C1 segment of cervical spinal cord (tissue), 14 donors: Measurements from ENCODE around the gene KSR1.
A peak's percentile ranks its signal among the peaks of the same experiment; 100 is the strongest.
"Not testable (repeated sequence)": the region's sequence is repeated elsewhere in the genome, so short reads cannot be mapped to it uniquely, and the experiment has no call there.

Experiments
- DNase-seq, 14 donors: peaks; one replicate each; lab custom pipeline; 2025; lab: John Stamatoyannopoulos, UW

Gene KSR1

DNA sequence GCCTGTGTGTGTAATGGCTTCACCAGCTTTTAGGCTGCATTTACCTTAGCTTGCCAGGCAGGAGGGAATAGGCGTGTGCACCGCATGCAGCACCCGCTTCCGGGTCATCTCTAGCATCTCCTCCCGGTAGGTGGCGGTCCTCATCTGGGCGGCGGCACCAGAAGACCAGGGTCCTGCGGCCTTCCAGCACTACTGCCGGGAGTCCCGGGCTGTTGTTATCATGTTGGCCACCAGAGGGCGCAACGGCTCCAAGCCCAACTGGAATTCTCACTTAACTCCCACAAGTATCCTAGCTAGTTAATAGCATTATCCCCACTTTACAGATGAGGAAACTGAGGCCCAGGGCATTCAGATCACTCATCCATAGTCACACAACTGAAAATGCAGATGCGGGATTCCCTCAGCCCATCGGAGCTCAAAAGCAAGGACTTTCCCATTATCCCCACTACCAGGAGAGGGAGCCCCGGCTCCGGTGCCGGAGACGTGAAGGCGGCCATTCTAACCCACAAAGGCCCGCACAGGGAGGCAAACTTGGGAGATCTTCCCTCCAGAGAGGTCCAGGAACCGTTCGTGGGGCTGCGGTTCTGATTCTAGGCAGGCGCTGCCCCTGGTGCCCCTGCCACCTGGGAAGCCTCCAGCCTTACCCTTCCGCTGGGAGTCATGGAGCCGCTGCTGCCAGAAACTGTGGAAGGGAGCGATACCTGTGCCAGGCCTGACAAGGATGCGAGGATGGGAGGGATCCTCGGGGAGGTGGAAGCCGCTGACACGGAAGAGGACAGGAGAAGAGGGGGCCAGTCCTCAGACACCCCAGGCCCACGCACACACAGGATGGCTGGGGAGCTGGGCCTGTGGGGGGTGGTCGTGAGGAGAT is 198.6 kb downstream of the KSR1 start:
- peak in 10 of 14 donors; percentile 8 to 70 (median 36) for DNase-seq

DNA sequence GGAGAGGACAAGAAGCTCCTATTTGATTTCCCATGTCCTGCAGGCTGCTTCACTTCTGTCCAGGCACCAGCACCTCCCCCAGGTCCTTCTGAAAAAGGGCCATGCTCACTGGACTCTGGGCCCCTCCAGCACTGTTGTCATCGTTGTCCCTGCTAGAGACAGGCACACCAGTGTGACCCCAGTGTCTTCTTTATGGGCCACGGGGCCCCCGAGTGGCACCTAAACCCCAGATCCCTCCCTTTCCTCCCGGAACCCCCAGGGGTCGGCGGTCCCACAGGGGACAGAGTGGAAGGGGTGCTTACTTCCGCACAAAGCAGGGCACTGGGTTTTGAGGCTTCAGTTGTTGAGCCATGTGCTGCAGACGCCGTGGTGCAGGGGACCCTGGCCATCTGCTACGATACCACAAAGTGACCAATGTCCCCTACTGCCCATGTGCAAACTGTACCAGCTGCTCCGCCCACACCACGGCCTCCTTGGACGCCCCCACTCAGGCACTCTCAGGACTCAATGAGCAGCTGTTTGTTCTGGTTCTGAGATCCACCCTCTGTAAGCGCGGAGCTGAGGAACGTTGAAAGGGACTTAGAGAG is 199.4 kb downstream of the KSR1 start:
- DNase-seq = not testable (repeated sequence)

DNA sequence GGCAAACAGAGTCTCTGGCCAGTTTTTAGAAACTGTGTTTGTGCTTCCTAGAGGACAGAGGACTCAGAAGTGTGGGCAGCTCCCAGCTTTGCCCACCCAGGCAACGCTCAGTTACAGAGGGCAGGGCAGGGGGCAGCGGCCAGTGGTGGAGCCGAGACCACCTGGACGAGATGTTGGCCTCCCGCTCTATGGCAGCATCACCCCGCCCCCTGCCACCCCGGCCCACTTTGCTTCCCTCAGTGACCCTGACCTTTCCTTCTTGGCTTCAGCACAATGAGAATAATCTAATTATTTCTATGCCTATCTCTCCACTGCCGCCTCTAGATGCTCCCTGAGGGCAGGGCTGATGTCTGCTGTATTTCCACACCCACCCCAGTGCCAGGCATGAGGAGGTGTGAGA is 200.4 kb downstream of the KSR1 start:
- DNase-seq = not testable (repeated sequence)

DNA sequence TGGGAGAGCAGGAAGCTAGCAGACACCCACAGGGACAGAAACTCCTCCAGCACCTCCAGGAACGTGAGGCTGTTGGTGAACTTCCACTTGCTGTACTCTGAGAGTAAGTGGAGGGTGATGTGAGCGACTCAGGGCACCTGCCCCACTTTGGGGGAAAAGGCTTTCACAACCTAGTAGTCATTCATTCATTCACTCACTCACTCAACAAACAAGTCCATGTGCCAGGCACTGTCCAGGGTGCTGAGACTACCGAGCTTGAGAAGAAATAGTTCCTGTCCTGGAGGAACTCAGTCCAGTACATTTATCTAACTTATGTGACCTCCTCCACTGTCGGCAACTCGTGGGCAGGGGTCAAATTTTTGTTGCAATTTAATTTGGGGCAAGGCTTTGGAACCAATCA is 201.4 kb downstream of the KSR1 start:
- DNase-seq = no peak

DNA sequence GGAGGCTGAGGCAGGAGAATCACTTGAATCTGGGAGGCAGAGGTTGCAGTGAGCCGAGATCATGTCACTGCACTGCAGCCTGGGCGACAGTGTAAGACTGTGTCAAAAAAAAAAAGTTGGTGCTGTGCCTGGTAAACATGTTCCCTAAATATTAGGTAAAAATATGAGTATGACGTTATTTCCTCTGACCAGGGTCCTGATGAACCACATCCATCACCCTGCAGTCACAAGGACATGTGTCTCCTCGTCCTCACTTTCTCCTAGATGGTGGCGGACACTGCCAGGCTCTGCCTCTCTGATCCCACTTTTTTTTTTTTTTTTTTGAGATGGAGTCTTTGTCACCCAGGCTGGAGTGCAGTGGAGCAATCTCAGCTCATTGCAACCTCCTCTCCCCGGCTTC is 203.4 kb downstream of the KSR1 start:
- no peak for DNase-seq

DNA sequence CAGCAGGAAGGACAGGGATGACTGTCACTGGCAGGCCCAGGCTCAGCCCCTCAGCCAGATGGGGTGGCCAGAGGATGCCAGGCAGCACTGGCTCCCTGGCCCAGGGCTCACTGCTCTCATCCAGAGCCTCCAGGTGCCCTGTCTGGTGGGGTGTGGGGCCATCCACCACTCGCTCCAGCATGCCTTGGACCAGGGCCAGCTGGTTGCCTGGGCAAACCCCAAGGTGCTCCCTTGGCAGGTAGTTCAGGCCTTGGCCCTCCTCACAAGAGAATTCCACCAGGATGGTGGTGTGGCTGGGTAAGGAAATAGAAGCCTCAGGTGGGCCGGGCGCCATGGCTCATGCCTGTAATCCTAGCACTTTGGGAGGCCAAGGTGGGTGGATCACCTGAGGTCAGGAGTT is 204.2 kb downstream of the KSR1 start:
- DNase-seq = no peak

DNA sequence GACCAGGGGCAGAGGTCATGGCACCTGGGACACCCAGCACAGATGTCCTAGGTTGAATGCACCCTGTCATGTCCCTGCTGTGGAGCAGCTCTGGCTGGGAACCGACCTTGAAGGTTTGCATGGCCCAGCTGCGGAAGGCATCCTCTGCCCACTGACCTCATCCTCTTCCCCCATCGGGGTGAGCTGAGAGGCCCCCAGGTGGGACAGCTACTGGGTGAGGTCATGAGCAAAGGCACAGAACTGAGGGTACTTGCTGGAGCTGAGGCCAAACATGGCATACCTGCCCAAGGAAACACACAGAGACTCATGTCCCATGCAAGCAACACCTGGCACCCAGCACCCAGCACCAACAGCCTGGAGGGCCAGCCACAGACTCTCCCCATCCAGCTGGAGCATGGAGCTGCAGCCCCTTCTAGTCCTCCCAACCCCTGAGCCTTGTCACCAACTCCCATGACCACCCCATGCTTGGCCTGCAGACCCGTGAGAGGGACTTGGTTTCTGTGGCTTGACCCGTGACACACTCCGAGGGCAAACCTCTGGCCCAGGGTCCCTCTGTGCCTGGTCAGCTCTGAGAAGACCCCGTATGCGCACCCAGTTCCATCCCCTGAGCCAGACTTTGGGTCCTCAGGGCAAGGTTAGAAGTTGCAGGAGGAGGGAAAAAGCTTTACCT is 207.8 kb downstream of the KSR1 start:
- DNase-seq = no peak

DNA sequence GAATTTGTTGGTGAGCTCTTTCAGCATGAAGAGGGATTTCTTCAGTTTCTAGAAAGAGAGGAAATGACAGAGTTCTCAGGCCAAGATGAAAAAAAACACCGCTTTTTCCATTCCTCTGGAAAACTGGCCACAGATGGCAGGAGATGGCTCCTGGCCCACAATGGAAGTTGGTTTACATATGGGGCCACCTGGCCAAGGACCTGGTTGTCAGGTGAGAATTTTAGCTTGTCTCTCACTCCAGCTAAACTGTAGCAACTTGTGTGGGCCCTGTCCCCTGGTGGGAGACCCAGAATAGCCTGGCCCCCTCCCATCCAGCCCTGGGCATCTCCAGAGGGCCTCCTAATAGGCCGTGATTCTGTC is 208.3 kb downstream of the KSR1 start:
- DNase-seq = peak in 2 of 14 donors; percentile 15 to 76

DNA sequence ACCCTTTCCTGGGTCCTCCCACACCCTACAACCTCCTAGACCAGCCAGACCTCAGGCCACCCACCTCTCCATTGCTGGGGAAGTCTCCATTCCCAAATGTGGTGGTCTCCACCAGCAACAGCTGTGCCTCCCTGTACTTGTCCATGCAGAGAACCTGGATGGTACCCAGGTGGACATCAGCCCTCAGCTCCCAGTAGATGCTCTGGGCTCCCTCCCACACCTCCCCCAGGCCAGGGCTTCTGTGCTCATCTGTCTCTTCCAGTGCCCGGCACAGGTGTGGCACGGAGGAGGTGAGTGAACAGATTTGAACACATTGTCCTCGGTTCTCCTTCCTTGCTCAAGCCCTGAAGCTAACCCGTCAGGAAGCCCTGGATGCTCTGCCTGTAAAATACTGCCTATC is 209.3 kb downstream of the KSR1 start:
- no peak for DNase-seq

DNA sequence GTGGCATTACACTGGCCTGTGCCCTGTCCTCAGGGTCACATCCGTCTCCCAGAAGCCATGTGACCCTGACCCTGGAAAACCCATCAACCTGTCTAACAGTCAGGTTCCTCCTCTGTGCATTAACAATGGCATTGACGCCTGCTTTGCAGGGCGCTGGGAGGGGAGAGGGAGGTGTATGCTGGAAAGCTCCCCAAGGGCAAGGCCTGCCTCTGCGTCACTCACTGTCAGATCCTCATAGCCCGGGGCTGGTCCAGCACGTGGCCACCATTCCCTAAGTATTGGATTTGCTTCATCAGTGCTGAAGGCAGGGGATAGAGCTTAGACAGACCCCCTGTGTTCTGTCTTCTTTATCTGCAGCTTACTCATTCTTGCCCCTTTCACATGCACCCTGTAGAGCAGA is 210.0 kb downstream of the KSR1 start:
- not testable (repeated sequence) for DNase-seq

DNA sequence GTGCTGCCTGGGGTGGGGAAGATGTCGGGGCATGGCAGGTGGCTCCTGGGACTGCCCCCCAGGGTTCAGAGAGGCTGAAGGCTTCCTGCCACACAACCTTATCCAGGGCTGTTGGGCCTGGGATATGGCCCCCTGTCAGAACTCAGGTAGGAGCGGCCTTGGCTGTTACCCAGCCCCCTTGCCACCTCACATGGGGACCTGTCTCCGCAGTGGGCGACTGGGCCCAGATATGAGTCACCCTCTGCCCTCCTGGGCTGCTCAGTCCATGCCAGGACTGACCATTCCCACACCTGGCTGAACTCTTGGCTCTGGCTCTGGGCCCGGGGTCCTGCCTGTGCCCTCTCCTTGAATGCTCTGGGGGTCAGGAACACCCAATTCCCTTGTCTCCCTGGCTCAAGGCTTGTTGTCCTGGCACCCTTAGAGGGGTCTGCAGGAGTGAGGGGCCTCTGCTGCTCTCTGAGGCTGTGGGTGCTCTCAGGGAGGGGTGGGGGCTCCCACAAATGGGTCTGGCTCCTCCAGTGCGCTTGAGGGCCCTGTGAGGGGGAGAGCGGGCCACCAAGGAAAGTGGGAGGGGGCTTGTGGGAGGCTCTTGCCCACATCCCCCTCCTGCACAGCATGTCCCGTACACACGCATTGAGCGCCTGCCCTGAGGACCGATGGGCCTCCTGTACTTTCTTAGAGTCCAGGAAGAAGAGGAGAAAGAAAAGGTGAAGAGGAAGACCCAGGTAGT is 210.7 kb downstream of the KSR1 start:
- DNase-seq = no peak

DNA sequence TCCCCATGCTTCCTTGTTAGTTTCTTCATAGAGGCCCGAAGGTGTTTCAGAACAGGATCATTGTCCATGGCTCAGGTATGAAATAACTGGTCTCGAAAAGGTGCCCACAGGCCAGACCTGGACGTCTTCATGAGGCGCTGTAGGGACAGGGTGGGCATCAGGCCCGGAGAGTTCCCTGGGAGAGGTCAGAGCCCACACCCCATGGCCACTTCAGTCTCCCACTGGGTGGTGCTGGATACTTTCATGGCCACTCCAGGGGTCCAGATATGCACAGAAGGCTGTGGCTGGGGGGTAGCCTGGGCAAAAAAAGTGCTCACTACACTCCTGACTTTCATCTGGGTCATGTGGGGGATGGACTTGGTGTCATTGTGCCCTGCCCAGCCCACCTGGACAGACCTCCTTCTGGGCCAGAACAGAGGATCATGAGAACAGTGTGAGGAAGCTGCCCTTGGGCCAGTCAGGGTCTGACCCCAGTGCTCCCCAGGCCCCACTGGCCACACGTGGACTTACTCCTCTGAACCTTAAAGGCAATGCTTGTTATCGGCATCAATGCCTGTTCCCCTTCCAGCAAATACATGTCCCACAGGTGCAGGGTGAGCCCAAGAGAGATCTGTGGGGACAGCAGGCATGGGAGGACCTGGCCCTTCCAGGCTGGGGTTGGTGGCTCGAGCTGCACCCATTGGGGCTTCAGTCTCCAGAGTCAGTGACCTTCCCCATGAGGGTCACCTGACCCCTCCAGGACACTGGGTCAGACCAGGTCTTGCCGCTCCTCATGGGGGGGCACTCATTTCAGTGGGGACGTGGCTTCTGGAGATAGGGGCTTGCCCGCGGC is 211.6 kb downstream of the KSR1 start:
- no peak for DNase-seq

DNA sequence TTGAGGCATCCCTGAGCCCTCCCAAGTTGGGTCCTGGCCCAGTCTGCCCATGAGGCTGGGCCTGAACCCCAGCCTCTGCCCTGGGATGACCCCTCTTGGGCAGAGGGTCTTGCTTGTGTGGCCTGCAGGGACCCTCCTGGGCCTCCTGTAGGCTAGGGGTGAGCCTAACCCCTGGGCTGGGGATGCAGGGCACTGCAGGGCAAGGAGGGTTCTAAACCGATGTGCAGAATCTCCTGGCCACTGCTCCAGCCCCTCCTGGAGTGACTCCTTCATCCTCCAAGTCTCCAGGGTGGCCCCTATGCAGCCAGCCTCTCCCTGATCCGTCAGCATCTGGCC is 212.2 kb downstream of the KSR1 start:
- no peak for DNase-seq

DNA sequence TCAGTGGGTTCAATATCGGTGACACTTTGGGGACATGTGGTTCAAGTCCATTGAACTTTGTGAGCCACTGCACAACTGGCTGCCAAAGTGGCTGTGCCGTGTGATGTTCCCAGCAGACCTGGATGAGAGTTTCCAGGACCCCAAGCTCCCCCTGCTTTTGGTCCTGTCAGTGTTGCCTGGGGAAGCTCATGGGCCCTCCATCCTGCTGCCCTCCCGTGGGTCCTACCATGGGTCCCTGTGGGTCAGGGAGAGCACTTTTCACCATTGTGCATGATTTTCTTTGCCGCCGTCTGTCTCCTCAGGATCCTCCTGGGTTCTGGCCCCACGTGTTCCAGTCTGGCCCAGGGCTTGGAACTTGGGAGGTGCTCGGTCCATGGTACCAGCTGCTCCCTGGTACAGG is 212.9 kb downstream of the KSR1 start:
- DNase-seq = no peak

DNA sequence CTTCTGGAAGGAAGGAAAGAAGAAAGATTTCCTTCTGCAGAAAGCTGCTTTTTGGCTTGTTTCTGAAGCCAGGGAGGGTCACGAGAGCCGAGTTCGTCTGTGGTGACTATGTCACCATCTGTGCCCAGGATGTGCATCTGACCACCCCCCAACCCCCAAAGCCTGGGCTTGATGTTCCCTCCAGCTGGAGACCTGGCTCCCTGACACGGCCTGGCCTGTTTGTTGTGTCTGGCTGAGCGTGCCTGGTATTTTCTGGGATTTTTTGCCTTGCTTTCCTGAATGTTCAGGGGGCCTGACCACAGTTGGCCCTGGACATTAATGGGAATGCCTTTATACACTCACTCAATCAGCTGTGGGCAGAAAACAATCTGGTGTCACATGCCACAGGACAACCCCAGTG is 213.6 kb downstream of the KSR1 start:
- peak in 1 of 14 donors; percentile 27 for DNase-seq

DNA sequence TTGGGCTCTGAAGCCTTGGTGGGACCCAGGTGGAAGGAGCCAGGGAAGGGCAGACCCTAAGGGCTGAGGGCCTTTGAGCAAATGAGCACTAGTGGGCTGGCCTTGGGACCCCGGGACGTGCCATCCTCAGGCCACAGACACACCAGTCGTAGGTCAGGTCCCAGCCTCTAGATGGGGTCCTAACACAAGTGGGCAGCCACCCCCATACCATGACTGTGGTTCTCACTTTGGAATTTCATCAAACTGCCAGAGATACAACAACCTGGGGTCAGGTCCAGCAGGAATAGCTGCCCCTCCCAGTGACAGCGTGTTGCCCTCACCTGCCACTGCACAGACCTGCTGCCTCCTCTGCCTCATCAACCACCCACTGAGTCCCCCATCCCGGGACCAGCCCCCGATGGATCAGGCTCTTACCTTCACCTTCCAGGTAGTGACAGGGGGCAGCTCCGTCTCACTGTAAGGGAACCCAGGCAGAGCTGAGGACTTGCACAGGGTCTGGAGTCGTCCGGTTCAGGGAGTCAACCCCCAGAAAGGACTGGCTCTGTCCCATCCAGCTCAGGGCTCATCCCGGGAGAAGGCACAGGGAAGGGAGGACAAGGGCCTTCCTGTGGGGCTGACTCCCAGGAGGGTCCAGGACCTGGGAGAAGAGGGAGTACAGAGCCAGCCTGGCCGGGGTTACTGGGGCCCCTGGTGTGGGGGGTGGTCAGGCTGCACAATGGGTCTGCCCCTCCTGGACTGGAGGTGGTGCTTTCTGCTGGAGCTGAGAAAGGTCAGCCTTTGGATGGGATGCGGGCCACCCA is 214.7 kb downstream of the KSR1 start:
- no peak for DNase-seq

DNA sequence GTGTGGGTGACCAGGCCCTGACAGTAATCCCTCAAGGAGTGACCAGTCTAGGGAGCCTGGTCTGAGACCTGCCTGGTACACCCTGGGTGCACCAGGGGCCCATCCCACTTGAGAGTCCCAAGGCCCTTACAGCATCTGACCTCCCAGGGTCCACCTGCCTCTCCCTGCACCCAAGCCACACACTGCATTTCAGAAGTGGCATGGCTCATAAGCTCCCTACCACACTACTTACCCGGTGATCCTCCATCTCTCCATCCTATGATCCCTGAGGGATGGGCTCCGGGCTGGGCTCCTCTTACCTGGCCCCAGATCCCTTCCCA is 215.3 kb downstream of the KSR1 start:
- no peak for DNase-seq

DNA sequence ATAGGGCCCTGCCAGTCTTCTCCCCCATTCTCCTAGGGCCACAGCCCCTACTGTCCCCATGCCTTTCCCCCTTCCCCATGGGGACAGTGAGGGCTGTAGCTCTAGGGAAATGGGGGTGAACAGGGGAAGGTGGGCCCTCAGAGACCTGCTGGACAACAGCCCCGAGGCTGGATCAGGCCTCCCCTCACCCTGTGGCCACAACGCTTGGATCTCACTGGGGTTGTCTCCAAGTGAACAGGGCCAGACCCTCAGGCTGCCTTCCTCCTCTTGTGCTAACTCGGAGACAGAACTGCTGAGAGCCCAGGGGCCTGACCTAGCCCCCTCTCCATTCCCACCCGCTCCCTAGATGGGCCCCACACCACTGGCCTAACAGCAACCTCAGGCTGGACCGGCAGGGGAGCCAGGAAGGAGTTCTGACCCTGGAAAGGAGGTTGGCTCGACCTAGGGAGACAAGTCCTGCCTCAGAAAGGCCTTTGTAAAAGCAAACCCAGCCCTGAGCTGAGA is 215.8 kb downstream of the KSR1 start:
- not testable (repeated sequence) for DNase-seq

DNA sequence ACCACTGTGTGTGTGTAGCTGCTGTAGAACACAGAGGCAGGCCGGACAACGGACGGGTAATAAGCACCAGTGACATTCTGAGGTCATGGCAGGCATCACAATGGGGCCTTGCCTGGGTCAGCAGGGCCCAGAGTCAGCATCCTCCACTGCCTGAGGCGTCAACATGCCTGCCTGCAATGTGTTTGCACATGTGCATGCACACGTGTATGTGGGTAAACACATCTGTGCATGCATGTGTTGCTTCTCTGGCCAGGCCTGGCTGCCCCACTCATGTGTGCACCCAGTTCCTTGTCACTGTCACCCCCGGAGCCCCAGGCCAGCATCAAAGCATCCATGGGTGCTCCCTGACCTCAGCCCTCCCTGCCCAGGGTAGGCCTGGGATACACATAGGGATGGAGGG is 218.1 kb downstream of the KSR1 start:
- no peak for DNase-seq
